GM11168 (cell line): ENCODE measurements around the gene FGF16.
"Not testable (repeated sequence)": the region's sequence is repeated elsewhere in the genome, so short reads cannot be mapped to it uniquely, and the experiment has no call there.

ENCODE experiments used
- in situ Hi-C: fragments of 300-500 bp; cut with MboI; formaldehyde crosslinking; loops from one replicate; pipeline ENCODE4 v1.12.0; 2022; ENCODE audit warnings: low sequenced_read_pairs; ENCODE audit not compliant: unreplicated experiment

FGF16 gene

DNA sequence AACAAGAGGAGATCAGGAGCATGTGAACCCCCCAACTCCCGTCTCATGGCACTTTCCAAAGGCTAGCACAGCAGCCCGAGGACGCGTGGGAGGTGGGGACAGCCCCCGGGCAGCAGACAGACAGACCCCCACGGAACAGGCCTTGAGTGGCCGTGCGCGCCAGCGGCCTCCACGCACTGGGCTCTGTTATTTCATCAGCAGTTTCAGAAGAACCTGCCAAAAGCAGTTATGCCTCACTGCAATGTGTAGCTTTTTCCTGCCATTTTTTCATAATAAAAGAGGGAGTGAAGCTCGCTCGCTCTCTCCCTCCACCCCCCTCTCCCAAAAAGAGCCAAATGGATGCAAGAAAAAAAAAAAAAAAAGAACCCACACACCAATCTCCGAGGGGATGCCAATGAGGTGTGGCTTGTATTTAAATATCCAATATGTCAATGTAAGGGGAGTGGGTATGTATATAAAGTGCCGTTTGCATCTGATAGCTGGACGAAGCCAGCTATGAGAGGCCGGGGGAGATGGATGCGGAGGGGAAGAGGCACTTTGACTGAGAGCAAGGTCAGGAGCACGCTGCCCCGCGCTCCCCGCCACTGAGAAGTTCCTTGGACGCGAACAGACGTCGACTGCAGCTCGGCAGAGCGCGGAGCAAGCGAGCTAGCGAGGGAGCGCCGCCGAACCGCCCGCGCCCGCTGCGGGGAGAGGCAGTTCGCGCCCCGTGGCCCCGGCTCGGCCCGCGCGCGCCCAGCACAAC lies at the start of gene FGF16:
Gene FGF16, plus strand, starts transcription at position 482 of the 745 bp plus-strand sequence. CDS start 286 bp downstream, outside the sequence.
- in situ Hi-C loops: no loop called here

DNA sequence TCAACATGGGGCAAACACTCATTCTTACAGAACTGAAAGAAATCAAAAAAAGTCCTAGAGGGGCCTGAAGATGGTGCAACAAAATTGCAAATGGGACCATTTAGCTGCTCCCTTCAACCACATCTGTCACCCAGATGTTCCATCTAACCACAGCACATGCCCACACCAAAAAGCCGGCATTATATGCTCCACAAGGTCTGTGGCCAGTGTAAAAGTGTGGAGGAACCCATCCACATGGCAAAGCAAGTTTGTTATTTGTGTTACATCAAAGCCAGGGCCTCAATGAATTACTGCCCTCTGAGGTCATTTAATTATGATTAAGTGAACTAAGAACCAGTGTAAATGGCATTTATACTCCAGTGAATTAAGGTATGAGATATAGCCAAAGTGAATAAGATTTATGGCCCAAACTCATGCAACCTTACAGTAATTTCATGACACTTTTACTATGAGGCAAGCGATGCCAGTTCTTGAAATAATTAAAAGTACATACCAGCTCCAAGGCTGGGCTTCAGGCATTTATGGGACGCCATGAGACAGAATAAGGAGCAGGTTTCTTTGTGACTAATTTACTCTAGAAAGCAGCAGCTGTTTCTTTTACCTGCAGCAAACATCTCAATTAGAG lies 48.7 kb upstream of the FGF16 start:
- in situ Hi-C loops: no loop called here

DNA sequence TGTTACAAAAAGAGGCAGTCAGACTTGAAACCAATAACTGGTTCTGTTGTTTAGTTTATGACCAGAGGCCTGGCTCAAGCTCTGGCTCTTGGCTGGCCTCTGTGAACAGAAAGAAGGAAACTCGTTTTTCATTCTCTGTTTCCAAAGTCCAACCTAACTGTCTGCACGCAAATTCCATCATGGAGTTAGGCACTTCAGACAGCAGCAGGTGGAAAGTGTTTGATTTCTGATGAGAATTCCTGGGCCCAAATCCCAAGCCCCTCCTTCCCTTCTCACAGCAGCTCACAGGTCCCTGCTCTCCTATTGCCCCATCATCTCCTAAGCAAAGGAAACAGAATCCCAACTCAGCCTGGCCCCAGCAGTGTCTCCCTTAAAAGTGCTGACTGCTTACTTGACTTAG lies 42.8 kb upstream of the FGF16 start:
- in situ Hi-C loops: no loop called here

DNA sequence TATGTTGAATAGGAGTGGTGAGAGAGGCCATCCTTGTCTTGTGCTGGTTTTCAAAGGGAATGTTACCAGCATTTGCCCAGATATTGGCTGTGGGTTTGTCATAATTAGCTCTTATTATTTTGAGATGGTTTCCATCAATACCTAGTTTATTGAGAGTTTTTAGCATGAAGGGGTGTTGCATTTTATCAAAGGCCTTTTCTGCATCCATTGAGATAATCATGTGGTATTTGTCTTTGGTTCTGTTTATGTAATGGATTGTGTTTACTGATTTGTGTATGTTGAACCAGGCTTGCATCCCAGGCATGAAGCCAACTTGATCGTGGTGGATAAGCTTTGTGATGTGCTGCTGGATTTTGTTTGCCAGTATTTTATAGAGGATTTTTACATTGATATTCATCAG lies 39.4 kb upstream of the FGF16 start:
- in situ Hi-C loops: not testable (repeated sequence)

DNA sequence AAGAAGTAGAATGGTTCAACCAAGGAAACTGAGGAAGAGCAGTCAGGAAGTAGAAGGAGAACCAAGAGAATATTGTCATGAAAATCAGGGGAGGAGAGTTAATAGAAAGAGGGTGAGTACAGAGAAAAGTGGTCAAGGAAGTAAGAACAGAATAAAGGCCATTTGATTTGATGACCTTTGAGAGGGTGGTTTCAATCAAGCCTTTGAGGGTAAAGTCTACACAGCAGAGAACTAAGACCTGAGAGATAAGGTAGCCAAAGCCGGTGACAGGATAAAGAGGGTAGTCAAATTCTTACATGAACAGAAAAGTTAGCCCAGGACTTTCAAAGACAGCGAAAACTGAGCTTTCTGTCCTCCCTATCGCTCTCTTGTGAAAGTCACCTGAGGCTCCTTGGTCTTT lies 34.6 kb upstream of the FGF16 start:
- in situ Hi-C loops: no loop called here

DNA sequence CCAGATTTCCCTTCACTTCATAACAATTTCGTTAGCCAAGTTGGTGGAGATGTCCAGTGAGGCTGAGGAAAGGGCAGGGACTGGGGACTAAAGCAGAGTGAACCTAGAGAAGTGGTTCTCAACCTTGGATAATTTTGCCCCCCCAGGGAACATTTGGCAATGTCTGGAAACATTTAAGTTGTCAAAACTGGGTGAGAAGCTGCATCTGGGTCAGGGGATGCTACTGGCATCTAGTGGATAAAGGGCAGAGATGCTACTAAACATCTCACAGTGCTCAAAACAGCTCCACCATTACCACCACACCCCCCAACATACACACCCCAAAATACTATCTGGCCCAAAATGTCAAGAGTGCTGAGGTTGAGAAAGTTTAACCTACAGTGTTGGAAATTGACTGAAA lies 32.0 kb upstream of the FGF16 start:
- in situ Hi-C loops: no loop called here

DNA sequence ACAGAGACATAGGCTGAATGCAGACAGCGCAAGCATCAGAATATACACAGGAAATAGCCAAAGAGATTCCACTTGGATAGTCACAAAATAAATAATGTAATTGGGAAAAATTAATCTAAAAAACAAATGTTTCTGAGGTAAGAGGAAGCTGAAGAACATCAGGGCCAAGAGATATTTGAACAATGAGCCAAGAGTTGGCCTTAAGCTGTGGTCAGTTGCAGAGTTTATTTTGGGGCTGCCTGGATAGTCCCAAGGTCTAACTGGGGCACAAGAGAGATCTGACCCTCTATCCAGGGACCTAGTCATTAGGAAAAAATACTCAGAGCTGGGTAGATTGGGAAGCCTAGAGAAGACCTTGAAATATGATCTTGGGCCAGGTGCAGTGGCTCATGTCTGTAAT lies 31.3 kb upstream of the FGF16 start:
- in situ Hi-C loops: no loop called here

DNA sequence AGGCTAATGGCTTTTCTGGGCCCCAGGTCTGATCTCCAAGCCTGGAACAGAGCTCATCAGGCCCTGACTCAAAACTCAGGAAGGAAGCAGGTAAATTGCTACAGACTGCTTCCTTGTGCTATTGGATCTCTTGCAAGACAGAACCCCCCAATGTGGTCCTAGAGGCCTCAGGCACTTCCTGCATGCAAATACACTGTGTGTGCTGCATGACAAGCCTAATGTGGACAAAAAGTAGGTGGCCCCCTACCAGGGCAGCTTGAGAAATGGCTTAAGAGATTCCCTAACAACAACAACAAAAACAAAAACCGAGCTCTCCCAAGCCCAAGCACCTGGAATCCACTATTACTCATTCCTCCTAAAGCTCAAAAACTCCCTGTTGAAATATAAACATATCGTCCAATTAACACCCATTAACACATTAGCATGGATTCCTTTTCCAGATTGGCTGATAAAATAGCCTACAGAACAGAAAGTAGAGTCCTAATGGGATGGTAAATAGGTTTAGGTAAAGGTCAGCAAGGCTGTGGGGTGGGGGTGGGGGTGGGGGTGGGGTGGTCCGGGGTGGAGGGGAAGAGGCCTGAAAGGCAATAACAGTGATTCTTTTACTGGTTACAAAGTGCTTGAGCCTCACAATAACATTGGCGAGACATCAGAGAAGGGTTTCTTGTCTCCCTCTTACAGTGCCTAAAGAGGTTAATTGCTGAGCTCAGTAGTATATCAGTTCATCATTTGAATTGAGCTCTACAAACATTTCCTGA lies 24.1 kb upstream of the FGF16 start:
- in situ Hi-C loops: no loop called here

DNA sequence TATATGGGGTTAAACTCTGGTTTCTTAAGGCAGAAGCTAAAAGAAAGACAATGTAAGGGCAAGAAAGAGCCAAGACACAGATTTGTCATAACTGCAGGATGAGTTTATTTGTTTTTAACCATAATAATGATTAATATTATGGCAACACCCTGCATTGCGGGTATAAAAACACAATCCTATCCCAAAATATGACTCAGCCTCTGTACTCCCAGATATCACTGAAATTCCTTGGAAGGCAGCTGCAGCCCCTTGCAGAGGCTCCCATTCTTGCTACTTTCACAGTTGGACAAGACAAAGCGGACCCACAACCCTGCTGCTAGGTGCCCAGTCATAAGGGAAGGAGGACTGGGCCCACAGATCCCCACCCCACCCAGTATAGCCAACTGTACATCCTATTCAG lies 20.4 kb upstream of the FGF16 start:
- in situ Hi-C loops: no loop called here

DNA sequence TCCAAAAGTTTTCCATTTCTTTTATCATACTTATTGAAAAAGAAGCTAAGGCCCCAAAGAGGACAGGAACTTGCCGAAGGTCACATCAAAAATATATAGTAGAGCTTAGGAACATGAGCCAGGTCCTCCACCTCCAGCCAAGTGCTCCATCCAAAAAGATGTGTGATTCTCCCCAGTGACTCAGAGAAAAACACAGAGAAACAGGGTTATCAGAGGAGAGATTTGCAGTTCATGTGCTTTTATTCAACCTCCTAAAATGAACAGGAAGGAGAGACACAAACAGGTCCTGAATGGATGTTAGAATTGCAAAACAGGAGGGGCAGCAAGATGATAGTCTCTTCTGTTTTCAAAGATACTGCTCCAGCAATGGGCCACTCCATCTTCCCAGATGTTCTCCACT lies 19.6 kb upstream of the FGF16 start:
- in situ Hi-C loops: no loop called here

DNA sequence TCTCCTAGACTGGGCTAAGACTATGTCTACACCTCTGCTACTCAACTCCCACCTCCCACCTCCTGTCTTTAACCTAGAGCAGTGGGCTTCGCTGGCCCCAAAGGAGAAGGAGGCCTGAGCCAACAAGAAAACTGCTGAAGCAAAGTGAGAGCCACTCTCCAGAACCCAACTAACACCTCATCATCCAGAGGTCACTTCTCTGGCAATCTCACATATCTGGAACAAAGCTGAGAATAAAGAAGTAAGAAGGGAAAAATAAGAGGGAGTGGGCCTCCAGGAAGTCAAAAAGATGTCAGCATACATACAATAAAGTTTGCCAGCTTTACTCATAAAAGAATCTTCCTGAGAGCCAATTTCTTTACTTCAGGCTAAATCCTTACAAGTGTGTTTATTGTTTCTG lies 18.6 kb upstream of the FGF16 start:
- in situ Hi-C loops: no loop called here

DNA sequence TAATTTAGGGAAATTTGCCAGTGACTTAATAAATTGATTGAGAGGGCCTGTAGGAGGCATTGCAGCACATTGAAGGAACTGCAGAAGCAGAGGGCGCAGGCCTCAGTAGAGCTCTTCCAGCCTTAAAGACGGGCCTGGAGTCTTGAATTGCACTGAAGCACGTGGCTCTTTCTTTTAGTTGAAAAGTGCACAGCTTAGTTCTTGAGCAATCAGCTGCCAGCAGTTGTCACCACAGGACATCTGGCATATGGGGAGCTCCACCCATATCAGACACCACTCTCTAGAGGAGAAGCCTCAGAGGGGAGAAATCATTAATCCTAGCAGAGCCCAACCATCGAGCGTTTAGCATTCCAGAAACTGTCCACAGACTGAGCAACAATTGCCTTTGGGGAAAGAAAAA lies 16.0 kb upstream of the FGF16 start:
- in situ Hi-C loops: no loop called here

DNA sequence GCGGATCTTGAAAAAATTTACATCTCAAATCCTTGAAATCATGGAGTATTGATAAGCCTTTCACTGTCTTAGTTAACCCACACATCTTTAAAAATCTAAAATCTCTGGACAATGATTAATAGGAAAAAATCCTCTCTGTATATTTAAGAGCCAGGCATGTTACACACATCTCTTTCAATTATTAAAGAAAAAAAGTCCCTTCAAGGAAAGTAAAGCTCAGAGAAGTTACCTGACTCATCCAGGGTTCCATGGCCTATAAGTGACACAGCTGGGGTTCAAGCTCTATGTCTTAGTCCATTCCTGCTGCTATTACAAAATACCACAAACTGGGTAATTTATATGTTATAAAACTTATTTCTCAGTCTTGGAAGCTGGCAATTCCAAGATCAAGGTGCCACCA lies 14.2 kb upstream of the FGF16 start:
- in situ Hi-C loops: no loop called here

DNA sequence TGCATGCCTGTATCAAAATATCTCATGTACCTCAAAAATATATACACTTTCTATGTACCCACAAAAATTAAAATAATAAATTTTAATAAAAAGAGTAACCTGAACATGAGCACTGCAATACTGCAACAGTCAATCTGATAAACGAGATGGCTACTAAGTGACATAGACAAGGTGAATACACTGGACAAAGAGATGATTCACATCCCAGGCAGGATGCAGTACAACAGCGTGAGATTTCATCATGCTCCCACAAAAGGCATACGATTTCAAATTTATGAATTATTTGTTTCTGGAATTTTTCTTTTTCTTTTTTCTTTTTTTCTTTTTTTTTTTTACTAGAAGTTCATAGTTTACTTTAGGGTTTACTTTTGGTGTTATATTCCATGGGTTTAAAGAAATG lies 12.2 kb upstream of the FGF16 start:
- in situ Hi-C loops: no loop called here

DNA sequence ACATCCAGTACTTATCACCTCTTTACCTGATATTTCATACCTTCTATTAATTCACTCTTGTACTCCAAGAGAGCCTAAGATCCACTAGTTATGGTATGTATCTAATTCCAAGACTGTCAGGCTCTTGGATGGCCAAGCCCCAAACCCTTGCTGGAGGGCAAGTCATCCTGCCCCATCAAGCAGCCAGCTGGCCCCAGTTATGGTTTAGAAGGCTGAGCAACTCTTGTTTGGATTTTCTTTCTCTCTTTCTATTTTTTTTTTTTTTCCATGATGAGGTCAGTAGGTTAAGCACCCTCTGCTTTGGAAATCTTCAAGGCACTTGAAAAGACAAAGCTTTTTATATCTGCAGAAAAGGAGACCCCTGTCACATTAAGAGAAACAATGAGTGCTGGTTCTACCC lies 10.9 kb upstream of the FGF16 start:
- in situ Hi-C loops: no loop called here

DNA sequence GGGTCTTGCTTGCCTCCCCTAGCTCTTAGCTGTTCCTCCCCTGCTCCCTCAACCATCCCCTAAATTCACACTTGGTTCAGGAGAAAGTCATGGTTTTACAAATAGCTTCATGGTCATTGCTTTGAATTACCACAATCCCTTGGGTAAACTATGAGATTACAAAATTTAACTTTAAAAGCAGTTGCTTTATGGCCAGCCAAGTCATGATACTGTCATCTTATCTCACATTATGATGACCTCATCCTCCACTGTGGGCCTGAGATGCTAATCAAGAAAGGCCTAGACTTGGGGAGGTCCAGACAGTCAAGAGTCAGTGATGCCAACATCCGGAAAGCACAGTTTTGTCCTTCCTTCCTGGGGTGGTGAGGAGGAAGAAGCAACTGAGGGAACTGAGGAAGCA lies 10.5 kb upstream of the FGF16 start:
- in situ Hi-C loops: no loop called here

DNA sequence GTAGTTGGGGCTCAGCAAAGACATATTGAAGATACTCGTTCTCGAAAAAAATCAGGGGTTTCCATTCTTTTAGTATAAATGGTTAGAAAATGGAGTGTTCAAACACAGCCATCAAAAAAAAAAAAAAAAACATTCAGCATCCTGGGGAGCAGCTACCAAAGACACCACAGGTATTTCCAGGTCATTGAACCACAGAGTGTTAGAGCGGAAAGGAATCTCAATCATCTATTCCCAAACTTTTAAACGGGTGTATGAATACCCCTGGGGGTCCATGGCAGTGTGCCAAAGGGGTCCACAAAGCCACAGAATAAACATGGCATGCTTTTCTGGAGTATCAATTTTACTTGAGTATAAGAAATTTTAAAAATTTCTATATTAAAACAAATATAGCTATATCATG lies 6.9 kb upstream of the FGF16 start:
- in situ Hi-C loops: no loop called here

DNA sequence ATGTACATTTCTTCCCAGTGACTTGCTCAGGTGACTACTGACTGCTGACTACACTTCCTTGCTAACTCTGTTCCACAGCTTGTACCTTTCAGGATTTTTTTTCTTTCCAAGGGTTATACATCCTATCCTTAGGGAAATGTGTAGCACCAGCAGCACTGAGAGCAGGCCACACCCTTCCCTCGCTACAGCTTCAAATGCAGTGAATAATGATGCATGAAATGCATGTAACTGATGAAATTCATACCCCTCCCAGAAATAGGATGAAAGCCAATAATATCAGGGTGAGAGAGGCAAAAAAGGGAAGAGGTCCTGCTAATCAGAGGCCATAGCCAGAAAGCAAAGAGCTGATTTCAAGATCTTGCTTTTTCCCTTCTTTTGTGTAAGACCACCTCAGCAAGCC lies 6.2 kb upstream of the FGF16 start:
- in situ Hi-C loops: no loop called here

DNA sequence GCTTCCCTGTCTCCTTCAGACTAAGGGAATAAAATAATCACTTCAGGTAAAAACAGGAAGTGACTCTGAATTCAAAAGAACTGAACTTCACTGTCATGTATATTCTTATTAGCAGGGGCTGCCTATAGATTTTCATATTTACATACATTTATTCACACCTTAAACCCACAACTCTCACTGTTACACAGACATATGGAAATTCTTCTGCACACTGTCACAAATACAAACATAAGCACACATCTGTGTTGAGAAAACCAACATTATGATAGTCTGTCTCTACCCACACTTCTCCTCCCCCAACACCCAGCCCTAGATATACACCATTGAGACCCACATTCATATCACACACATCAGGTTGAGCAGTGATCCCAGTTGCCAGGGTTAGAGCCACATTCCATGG lies 5.7 kb upstream of the FGF16 start:
- in situ Hi-C loops: no loop called here

DNA sequence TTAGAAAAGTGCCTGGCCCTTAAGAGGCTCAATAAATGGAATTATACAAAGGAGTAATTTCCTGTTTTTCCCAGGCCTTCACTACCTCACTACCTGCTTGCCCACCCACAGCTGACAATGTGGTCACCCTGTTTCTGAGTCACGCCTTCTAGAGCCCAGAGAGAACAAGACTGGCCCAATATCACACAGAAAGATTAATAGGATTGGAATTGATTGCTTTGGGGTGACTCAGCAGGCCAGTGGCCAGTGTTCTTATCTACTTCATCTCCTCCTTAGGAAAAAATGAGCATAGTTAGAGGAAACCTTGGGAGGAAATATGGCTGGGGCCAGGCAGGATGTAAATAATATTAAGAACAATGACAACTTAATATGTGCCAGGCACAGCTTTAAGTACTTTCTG lies 4.5 kb upstream of the FGF16 start:
- in situ Hi-C loops: no loop called here

DNA sequence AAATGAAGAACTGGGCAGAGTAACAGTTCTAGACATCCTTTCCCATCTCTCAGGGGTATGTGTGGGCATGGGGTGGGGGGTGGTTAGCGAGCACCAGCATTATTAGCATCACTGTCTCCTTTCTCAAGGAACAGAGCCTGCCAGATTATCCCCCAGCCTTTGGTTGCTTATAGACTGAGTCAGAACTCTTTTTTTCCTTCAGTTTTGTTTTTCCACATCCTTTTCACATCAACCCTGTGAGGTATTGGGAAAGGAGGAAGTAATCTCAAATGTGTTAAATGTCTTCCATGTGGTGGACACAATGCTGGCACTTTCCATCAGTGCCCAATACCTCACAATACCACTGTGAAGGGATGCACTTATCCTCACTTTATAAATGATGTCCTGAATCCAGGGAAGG lies 3.1 kb upstream of the FGF16 start:
- in situ Hi-C loops: no loop called here

DNA sequence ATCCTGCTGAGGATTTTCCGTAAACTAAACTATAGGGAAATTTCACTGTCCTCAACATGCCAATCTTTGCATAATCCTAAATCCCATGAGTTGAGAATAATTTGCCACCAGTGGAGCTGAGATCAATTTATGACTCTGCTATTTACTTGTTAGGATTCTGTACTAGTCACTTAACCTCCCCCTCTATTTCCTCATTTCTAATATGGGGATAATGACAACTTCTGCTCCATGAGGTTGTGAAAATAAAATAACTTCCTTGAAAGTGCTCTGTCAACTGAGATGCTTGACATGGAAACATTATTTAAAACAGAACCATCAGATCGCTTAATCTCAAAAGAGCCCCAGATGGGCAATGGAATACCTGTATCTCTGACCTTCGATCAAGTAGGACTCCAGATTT lies 2.6 kb upstream of the FGF16 start:
- in situ Hi-C loops: no loop called here
